ENCODE data around the gene COL11A2. TPM values are rescaled to one million over a fixed set of nuclear protein-coding genes. Genes with fewer than 3 reads are reported as not detected.

COL11A2 gene
- polyA plus RNA-seq, 3 donors: 0.57 TPM; not detected in 2

DNA sequence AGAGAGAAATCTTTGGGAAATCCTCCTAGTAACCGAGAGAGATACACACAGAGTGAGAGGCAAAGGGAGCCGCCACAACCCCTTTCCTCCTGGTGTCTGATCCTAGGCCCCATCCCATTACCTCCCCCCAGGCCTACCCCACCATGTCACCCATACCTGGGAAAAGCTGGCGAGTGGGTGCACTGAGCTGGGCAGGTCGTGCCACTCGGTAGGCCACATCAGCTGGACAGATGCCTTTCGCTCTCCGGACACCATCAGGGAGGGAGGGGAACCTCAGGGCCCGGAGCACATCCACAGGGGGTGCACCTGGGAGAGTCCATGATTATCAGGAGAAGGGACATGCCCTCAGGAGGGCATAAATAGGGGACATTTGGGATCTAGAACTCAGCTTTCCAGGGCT, 3.1 kb downstream of the COL11A2 start:
- peaks cover 0 to 2% of the 10 kb centered on the region in 2 donors for H3K9me3 ChIP-seq (replicated peaks in 1 of 2; ENCODE audit: control insufficient read depth in 1 of 2, insufficient read depth in 1 of 2, low read length in 2 of 2)
- Mint-ChIP-seq H3K27me3 (ENCODE audit: low read depth in 3 of 3) (peaks cover 50 to 74% (median 55%) of the 10 kb centered on the region in 3 donors), H3K4me3 (no peak overlapping the region), H3K4me1 (peaks cover 18% of the 10 kb centered on the region), H3K36me3 (peaks cover 5 to 8% of the 10 kb centered on the region in 2 donors), H3K27ac (no peak overlapping the region), H3K9me3 (peaks cover 2 to 13% (median 6%) of the 10 kb centered on the region in 7 donors)
- TF ChIP-seq, protein P1, sequence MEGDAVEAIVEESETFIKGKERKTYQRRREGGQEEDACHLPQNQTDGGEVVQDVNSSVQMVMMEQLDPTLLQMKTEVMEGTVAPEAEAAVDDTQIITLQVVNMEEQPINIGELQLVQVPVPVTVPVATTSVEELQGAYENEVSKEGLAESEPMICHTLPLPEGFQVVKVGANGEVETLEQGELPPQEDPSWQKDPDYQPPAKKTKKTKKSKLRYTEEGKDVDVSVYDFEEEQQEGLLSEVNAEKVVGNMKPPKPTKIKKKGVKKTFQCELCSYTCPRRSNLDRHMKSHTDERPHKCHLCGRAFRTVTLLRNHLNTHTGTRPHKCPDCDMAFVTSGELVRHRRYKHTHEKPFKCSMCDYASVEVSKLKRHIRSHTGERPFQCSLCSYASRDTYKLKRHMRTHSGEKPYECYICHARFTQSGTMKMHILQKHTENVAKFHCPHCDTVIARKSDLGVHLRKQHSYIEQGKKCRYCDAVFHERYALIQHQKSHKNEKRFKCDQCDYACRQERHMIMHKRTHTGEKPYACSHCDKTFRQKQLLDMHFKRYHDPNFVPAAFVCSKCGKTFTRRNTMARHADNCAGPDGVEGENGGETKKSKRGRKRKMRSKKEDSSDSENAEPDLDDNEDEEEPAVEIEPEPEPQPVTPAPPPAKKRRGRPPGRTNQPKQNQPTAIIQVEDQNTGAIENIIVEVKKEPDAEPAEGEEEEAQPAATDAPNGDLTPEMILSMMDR (IDR thresholded peaks at IDR 0.05): no peak
- no peak overlapping the region for H3K4me3 ChIP-seq (replicated peaks in 1 of 3; ENCODE audit: low read depth in 2 of 3, low read length in 3 of 3)
- no peak overlapping the region for H3K27ac ChIP-seq (ENCODE audit: low read depth in 1 of 2, low read length in 2 of 2)
- peaks cover 9% of the 10 kb centered on the region for H4K20me1 ChIP-seq (ENCODE audit: insufficient read depth, low read length)
- DNase-seq: no peak
- H2AFZ ChIP-seq (ENCODE audit: insufficient read depth, low read depth, low read length, poor library complexity, severe bottlenecking): no peak overlapping the region
- no peak overlapping the region for H3K9ac ChIP-seq (ENCODE audit: insufficient read depth, low read length, poor library complexity, severe bottlenecking)
- peaks cover 23 to 58% of the 10 kb centered on the region in 2 donors for H3K27me3 ChIP-seq (ENCODE audit: control insufficient read depth in 2 of 2, insufficient read depth in 2 of 2, low read length in 2 of 2)
- H3K36me3 ChIP-seq (replicated peaks in 1 of 2; ENCODE audit: control insufficient read depth in 1 of 2, insufficient read depth in 2 of 2, low read length in 2 of 2): peaks cover 3 to 7% of the 10 kb centered on the region in 2 donors
- no peak overlapping the region for H3K4me2 ChIP-seq (replicated peaks; ENCODE audit: extremely low read depth, low read length, poor library complexity, severe bottlenecking)
- intact Hi-C loops (cut with micrococcal nuclease): no loop called here
- 90% methylated on average over 8 of the region's 8 CpGs for WGBS (ENCODE audit: insufficient coverage)
- H3K4me1 ChIP-seq (ENCODE audit: control insufficient read depth in 1 of 2, insufficient read depth in 2 of 2, low read length in 2 of 2): peaks cover 10 to 12% of the 10 kb centered on the region in 2 donors
- no peaks in the 10 kb centered on the region for H3K79me2 ChIP-seq (ENCODE audit: insufficient read depth, low read length)

DNA sequence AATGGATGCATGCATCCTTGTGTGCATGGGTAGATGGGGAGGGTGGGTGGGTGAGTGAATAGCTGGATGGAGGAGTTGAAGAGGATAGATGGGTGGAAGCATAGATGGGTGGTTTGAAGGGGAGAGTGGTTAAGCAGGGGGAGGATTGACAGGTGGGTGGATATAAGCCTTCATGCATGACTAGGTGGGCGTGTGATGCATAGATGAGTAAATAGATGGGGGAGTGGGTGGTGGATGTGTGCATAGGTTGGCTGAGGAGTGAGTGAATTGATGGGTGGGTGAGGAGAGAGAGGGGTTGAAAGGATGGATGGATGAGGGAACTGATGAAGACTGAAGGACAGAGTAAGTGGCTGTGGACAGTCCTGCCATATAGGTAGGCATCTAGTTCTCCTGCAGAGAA, 4.5 kb downstream of the COL11A2 start:
- Histone ChIP-seq H3K4me2 (replicated peaks; ENCODE audit: extremely low read depth, low read length, poor library complexity, severe bottlenecking) (no peak overlapping the region), H3K9me3 (replicated peaks in 1 of 2; ENCODE audit: control insufficient read depth in 1 of 2, insufficient read depth in 1 of 2, low read length in 2 of 2) (peaks cover 4 to 7% of the 10 kb centered on the region in 2 donors), H3K36me3 (replicated peaks in 1 of 2; ENCODE audit: control insufficient read depth in 1 of 2, insufficient read depth in 2 of 2, low read length in 2 of 2) (no peaks in the 10 kb centered on the region), H2AFZ (ENCODE audit: insufficient read depth, low read depth, low read length, poor library complexity, severe bottlenecking) (no peak overlapping the region), H4K20me1 (ENCODE audit: insufficient read depth, low read length) (no peaks in the 10 kb centered on the region), H3K9ac (ENCODE audit: insufficient read depth, low read length, poor library complexity, severe bottlenecking) (no peak overlapping the region), H3K27me3 (ENCODE audit: control insufficient read depth in 2 of 2, insufficient read depth in 2 of 2, low read length in 2 of 2) (peaks cover 21 to 48% of the 10 kb centered on the region in 2 donors), H3K4me3 (replicated peaks in 1 of 3; ENCODE audit: low read depth in 2 of 3, low read length in 3 of 3) (no peak overlapping the region), H3K79me2 (ENCODE audit: insufficient read depth, low read length) (no peaks in the 10 kb centered on the region), H3K4me1 (ENCODE audit: control insufficient read depth in 1 of 2, insufficient read depth in 2 of 2, low read length in 2 of 2) (peaks cover 4 to 10% of the 10 kb centered on the region in 2 donors), H3K27ac (ENCODE audit: low read depth in 1 of 2, low read length in 2 of 2) (no peak overlapping the region)
- Mint-ChIP-seq H3K4me3 (no peak overlapping the region), H3K36me3 (peaks cover 10 to 11% of the 10 kb centered on the region in 2 donors), H3K27me3 (ENCODE audit: low read depth in 3 of 3) (peaks cover 45 to 65% (median 46%) of the 10 kb centered on the region in 3 donors), H3K9me3 (peaks cover 11 to 24% (median 18%) of the 10 kb centered on the region in 7 donors), H3K27ac (no peak overlapping the region), H3K4me1 (peaks cover 17% of the 10 kb centered on the region)
- TF ChIP-seq, protein P1 (IDR thresholded peaks at IDR 0.05): no peak
- intact Hi-C loops (cut with micrococcal nuclease): no loop called here
- WGBS (ENCODE audit: insufficient coverage): 77% methylated on average over 1 of the region's 1 CpG
- no peak for DNase-seq
